AG10803 (cell line): ENCODE data around the gene MED12L.

Experiments
- DNase-seq: peaks from one replicate; pipeline ENCODE4 v3.0.0; 2010; ENCODE audit warnings: low read depth
- H3K4me3 ChIP-seq: 2 replicates; pipeline ENCODE4 v1.5.1; 2011; ENCODE audit warnings: mild to moderate bottlenecking, low read length, control low read depth
- TF ChIP-seq, protein P1 (sequence below): conservative IDR thresholded peaks from 2 replicates; pipeline ENCODE4 v1.5.1; 2011; ENCODE audit warnings: mild to moderate bottlenecking, low read length, control low read depth, inconsistent platforms

The MED12L gene

DNA sequence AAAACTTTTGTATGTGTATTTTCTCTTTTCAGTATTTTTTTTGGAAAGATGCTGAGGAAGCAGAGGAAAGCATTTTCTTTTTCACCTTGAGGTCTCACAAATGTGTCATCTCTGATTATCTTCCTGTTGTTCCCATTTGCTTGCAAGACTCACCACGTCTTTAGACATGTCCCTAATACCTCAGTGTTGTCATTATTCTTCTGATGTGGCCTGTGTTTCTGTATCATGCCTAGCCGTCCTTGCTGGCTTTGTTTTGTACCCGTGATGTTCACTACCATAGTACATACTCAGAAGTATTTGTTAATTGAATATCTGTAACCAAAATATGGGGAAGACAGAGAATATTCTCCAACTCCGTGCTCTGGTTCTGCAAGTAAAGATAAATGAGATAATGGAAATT lies 197.9 kb downstream of the MED12L start:
- DNase-seq = no peak
- TF ChIP-seq, protein P1, sequence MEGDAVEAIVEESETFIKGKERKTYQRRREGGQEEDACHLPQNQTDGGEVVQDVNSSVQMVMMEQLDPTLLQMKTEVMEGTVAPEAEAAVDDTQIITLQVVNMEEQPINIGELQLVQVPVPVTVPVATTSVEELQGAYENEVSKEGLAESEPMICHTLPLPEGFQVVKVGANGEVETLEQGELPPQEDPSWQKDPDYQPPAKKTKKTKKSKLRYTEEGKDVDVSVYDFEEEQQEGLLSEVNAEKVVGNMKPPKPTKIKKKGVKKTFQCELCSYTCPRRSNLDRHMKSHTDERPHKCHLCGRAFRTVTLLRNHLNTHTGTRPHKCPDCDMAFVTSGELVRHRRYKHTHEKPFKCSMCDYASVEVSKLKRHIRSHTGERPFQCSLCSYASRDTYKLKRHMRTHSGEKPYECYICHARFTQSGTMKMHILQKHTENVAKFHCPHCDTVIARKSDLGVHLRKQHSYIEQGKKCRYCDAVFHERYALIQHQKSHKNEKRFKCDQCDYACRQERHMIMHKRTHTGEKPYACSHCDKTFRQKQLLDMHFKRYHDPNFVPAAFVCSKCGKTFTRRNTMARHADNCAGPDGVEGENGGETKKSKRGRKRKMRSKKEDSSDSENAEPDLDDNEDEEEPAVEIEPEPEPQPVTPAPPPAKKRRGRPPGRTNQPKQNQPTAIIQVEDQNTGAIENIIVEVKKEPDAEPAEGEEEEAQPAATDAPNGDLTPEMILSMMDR = no peak
- no peak overlapping the region for H3K4me3 ChIP-seq

DNA sequence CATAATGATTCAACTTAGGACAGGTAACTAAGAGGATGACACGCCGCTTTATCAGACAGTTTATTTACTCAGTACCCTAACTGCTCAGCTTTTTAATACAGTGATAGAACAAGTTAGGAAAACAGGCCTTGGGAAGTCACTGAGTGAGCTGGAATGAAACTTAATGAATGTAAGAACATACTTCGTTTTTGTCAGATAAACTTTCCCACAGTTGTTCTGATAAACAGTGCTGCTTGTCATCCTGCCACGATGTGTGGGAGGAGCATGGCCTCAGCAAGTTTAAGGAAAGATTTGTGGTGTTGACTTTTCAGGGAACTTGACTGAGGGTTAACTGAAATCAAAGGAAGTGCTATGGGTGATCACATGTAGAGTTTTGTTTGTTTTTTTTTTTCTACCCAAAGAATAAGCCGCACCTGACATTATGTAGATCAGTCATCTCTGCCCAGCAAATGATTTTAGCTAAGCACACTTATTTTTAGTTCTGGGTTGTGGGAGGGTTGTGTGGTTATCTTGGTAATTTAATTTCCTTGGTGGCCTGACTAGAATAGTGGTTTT lies 198.5 kb downstream of the MED12L start:
- H3K4me3 ChIP-seq = no peak overlapping the region
- TF ChIP-seq, protein P1 = no peak
- DNase-seq = peak; percentile 15

DNA sequence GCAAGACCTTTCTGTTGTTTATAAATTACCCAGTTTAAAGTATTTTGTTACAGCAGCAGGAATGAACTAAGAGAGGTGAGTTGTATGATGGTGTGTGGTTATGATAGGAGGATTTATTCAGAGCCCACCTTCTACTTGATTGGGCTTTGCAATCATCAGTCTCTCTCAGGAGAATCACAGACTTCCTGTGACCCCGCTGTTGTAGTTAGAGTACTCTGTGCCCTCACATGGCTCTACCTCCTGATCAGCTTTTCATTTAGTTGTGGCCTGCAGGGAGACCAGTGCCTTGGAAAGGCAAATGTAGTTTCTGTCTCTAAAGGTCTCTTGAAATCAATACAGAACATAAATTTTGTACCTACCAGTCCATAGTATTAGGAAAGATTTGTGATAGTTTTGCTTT lies 200.5 kb downstream of the MED12L start:
- H3K4me3 ChIP-seq = no peak overlapping the region
- no peak for DNase-seq
- TF ChIP-seq, protein P1 = no peak

DNA sequence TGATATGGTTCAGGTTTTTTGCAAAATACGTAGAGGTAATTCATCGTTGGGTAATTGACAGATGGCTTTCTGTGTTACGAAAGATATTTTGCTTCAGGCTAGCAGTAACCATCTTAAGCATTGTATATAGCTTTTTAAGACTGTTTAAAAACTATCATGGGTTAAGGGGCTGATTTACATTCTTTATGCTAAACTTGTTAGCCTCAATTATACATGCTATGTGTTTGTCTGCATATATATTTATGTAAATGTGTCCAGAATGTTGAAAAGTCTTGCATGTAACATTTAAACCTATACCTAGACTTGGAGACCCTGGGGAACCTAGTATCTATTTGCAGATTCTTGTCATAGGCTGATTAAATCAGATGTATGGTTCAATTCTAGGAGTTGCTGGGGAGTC lies 204.0 kb downstream of the MED12L start:
- no peak for DNase-seq
- TF ChIP-seq, protein P1 = no peak

DNA sequence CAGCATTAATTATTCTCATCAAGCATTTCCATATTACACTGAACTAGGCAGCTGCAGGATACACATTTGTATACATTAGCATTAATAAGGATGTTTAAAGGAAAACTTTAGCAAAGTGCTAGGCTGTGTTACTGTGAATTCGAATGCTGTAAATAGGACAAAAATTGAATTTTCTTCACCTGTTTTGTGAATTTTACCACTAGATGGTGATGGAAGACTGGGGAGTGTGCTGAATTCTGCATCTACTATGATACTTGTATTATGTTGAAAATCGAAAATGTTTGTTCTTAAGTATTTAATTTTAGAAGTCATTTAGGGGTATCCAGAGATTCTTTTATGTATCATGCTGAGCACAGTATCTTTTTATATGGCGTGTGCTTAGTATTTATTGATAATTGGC lies 205.2 kb downstream of the MED12L start:
- DNase-seq = peak; percentile 55

More for the DNA sequence above, 204.0 kb downstream of the MED12L start:
- H3K4me3 ChIP-seq = no peak overlapping the region

DNA sequence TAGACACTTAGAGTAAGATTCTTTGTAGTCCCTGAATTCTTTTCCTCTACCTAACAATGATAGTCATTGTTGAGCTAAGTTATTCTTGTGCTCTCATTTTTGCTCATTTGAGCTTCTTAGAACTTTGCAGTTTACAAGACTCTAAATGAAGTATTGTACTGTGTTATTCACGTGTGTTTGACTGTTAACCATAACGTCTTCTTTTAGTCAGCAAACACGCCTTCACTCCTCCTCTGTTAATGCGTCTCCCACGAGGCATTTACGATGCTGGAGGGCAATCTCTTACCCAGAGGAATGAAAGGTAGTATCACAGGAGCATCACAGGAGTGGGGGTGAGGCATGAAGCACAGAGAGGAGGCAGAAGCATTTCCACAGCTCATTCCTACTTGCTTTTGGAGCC lies 207.7 kb downstream of the MED12L start:
- TF ChIP-seq, protein P1 = no peak
- H3K4me3 ChIP-seq = no peak overlapping the region
- no peak for DNase-seq

More for the DNA sequence above, 205.2 kb downstream of the MED12L start:
- TF ChIP-seq, protein P1 = peak; percentile 82
- H3K4me3 ChIP-seq = no peak overlapping the region

DNA sequence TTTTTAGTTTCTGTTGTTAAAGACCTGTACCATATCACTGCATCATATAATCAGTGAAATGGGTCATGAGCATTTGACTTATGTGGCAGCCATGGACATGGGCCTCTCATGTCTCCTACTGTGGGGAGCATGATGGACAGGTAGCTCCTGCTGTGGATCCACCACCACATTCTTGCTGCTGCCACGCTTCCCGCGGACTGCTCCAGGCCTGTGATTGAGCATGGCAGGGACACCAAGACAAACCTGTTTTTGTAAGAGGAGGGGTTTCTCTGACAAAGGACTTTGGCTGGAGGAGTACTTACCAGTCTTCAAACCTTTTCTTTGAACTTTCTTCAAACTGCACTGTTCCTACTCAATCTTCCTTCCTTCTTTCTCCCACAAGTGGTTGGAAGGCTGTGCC lies 210.8 kb downstream of the MED12L start:
- no peak for DNase-seq
- TF ChIP-seq, protein P1 = no peak
- no peak overlapping the region for H3K4me3 ChIP-seq
